SU-DHL-6 (cell line): ENCODE data around the gene INTS11.

Source experiments
- H2AFZ ChIP-seq: fragments of 200-600 bp; sonication (generic); 2 replicates; pipeline ENCODE4 v1.6.1; 2014; ENCODE audit warnings: low read depth, mild to moderate bottlenecking, moderate library complexity, mixed read lengths, antibody characterized with exemption, low read length; ENCODE audit not compliant: severe bottlenecking
- H3F3A ChIP-seq: fragments of 200-600 bp; shearing (Covaris generic); 2 replicates; pipeline ENCODE4 v1.6.0; 2016; ENCODE audit warnings: antibody characterized with exemption, mild to moderate bottlenecking; ENCODE audit not compliant: insufficient read depth
- H3K27ac ChIP-seq: fragments of 200-600 bp; sonication (generic); 2 replicates; pipeline ENCODE4 v1.5.1; 2016; ENCODE audit warnings: low read depth, mild to moderate bottlenecking, low read length, moderate library complexity, mixed read lengths
- H3K27me3 ChIP-seq: fragments of 200-600 bp; sonication (generic), shearing (Covaris generic); 2 replicates; pipeline ENCODE4 v1.6.0; 2014; ENCODE audit warnings: mild to moderate bottlenecking, low read length
- H3K36me3 ChIP-seq: fragments of 200-600 bp; sonication (generic); 2 replicates; pipeline ENCODE4 v1.6.1; 2014; ENCODE audit warnings: mild to moderate bottlenecking, low read length, mixed read lengths
- H3K4me2 ChIP-seq: fragments of 300-600, 200-600 bp; shearing (Covaris generic), sonication (generic); 2 replicates; pipeline ENCODE4 v1.6.0; 2014; ENCODE audit warnings: low read length, low read depth, mild to moderate bottlenecking; ENCODE audit not compliant: poor library complexity, severe bottlenecking
- H3K4me3 ChIP-seq: fragments of 200-600 bp; sonication (generic); 2 replicates; pipeline ENCODE4 v1.5.1; 2014; ENCODE audit warnings: antibody characterized with exemption, low read length, mild to moderate bottlenecking, mixed read lengths; ENCODE audit not compliant: insufficient read depth, poor library complexity, severe bottlenecking
- H3K79me2 ChIP-seq: fragments of 200-600 bp; sonication (generic); 2 replicates; pipeline ENCODE4 v1.6.1; 2014; ENCODE audit warnings: mild to moderate bottlenecking, low read length, moderate library complexity; ENCODE audit not compliant: insufficient read depth
- H3K9ac ChIP-seq: fragments of 200-600 bp; sonication (generic); 2 replicates; pipeline ENCODE4 v1.7.0; 2014; ENCODE audit warnings: mild to moderate bottlenecking, low read length
- H3K9me2 ChIP-seq: fragments of 200-600 bp; sonication (generic); replicated peaks from 2 replicates; pipeline ENCODE4 v1.6.1; 2014; ENCODE audit warnings: low read length; ENCODE audit not compliant: insufficient read depth
- H3K9me3 ChIP-seq: fragments of 200-600 bp; sonication (generic); 2 replicates; pipeline ENCODE4 v1.6.1; 2014; ENCODE audit warnings: low read length, mixed read lengths; ENCODE audit not compliant: insufficient read depth
- H4K20me1 ChIP-seq: fragments of 200-600 bp; sonication (generic); 2 replicates; pipeline ENCODE4 v1.6.1; 2014; ENCODE audit warnings: low read depth, mild to moderate bottlenecking, antibody characterized with exemption, low read length, moderate library complexity, mixed read lengths
- CTCF ChIP-seq: fragments of 200-600 bp; sonication (generic); IDR thresholded peaks from one replicate; pipeline ENCODE4 v1.5.1; 2017; ENCODE audit warnings: antibody characterized with exemption, mild to moderate bottlenecking, low read length, moderate library complexity; ENCODE audit not compliant: insufficient read depth, poor library complexity, severe bottlenecking
- EZH2phosphoT487 ChIP-seq: fragments of 200-600 bp; sonication (generic), shearing (Covaris generic); conservative IDR thresholded peaks from 2 replicates; pipeline ENCODE4 v1.6.1; 2018; ENCODE audit warnings: mild to moderate bottlenecking, antibody characterized with exemption, low read length, moderate library complexity, mixed read lengths

Gene INTS11

GRCh38 chr1:1355416-1355815, 31.0 kb upstream of the INTS11 start:
- H3K9me2 ChIP-seq, result no peaks in the 10 kb centered on the region
- no peak for TF ChIP-seq EZH2phosphoT487
- TF ChIP-seq CTCF, result no peak
- H3K79me2 ChIP-seq, result no peaks in the 10 kb centered on the region
- no peak overlapping the region for H3K27ac ChIP-seq
- no peak overlapping the region for H3K9ac ChIP-seq
- peaks cover 6% of the 10 kb centered on the region; the same call in 1 of the 2 replicates for H3F3A ChIP-seq
- no peak overlapping the region for H2AFZ ChIP-seq
- H4K20me1 ChIP-seq, result no peaks in the 10 kb centered on the region
- no peaks in the 10 kb centered on the region for H3K9me3 ChIP-seq
- no peak overlapping the region for H3K4me3 ChIP-seq
- no peak overlapping the region for H3K4me2 ChIP-seq
- H3K27me3 ChIP-seq, result no peaks in the 10 kb centered on the region
- H3K36me3 ChIP-seq, result no peaks in the 10 kb centered on the region

- no peak overlapping the region for H3K9ac ChIP-seq
- no peak overlapping the region for H2AFZ ChIP-seq
- no peak overlapping the region for H3K27ac ChIP-seq
- no peak for TF ChIP-seq EZH2phosphoT487
- TF ChIP-seq CTCF, result no peak
- H4K20me1 ChIP-seq, result no peaks in the 10 kb centered on the region
- H3K79me2 ChIP-seq, result no peaks in the 10 kb centered on the region
- H3K4me2 ChIP-seq, result no peak overlapping the region
- H3K4me3 ChIP-seq, result no peak overlapping the region
- no peaks in the 10 kb centered on the region for H3K9me2 ChIP-seq
- H3K36me3 ChIP-seq, result no peaks in the 10 kb centered on the region
- no peaks in the 10 kb centered on the region for H3K9me3 ChIP-seq
- no peaks in the 10 kb centered on the region for H3K27me3 ChIP-seq
- H3F3A ChIP-seq, result peaks cover 6% of the 10 kb centered on the region; the same call in 1 of the 2 replicates
Observed at GRCh38 chr1:1354271-1355247, 30.1 kb upstream of the INTS11 start.

- Histone ChIP-seq H3K27ac (no peak overlapping the region), H4K20me1 (no peaks in the 10 kb centered on the region), H3K79me2 (no peaks in the 10 kb centered on the region), H3K36me3 (no peaks in the 10 kb centered on the region), H3K9me2 (no peaks in the 10 kb centered on the region), H3K4me3 (no peak overlapping the region), H3K9me3 (no peaks in the 10 kb centered on the region), H3K4me2 (no peak overlapping the region), H3K27me3 (no peaks in the 10 kb centered on the region), H3K9ac (no peak overlapping the region), H2AFZ (no peak overlapping the region), H3F3A (peaks cover 6% of the 10 kb centered on the region; the same call in 1 of the 2 replicates)
- no peak for TF ChIP-seq CTCF
- no peak for TF ChIP-seq EZH2phosphoT487
Observed at GRCh38 chr1:1353389-1354151, 29.1 kb upstream of the INTS11 start.
